CD14-positive monocyte (primary cell): ENCODE measurements around the gene DUSP9. TPM values are rescaled to one million over a fixed set of nuclear protein-coding genes. Genes with fewer than 3 reads are reported as not detected.

Source experiments
- DNase-seq, 3 donors: peaks; one replicate each; pipeline ENCODE4 v3.0.0-alpha.2; 2011 to 2022
- H2AFZ ChIP-seq: 2 replicates; pipeline ENCODE4 v1.6.0; 2012; ENCODE audit warnings: mild to moderate bottlenecking, low read depth, low read length, inconsistent platforms; ENCODE audit not compliant: insufficient read depth, poor library complexity, severe bottlenecking
- H3K27ac ChIP-seq, 2 donors: 1 replicate in 1 of 2; 2 replicates in 1 of 2; pipeline ENCODE4 v1.5.1; 2012 to 2013; ENCODE audit warnings: low read length in 2 of 2, control low read depth in 1 of 2, inconsistent platforms in 1 of 2, low read depth in 1 of 2, mild to moderate bottlenecking in 1 of 2
- H3K27me3 ChIP-seq, 2 donors: one replicate each; pipeline versions ENCODE4 v1.6.0 to v1.6.1; 2011 to 2013; ENCODE audit warnings: low read length in 2 of 2; ENCODE audit not compliant: control insufficient read depth in 2 of 2, insufficient read depth in 2 of 2
- H3K36me3 ChIP-seq, 2 donors: replicated peaks in 1 of 2; 1 replicate in 1 of 2; 2 replicates in 1 of 2; pipeline versions ENCODE4 v1.5.1 to v1.6.1; 2012 to 2013; ENCODE audit warnings: low read length in 2 of 2, control low read depth in 1 of 2, inconsistent platforms in 1 of 2, mild to moderate bottlenecking in 1 of 2; ENCODE audit not compliant: insufficient read depth in 2 of 2, control insufficient read depth in 1 of 2
- H3K4me1 ChIP-seq, 2 donors: 1 replicate in 1 of 2; 2 replicates in 1 of 2; pipeline versions ENCODE4 v1.5.1 to v1.6.1; 2012 to 2013; ENCODE audit warnings: low read length in 2 of 2, control low read depth in 1 of 2, inconsistent platforms in 1 of 2, mild to moderate bottlenecking in 1 of 2, moderate library complexity in 1 of 2; ENCODE audit not compliant: insufficient read depth in 2 of 2, control insufficient read depth in 1 of 2
- H3K4me2 ChIP-seq: replicated peaks from 2 replicates; pipeline ENCODE3; 2012; ENCODE audit warnings: low read length, moderate library complexity, mild to moderate bottlenecking; ENCODE audit not compliant: poor library complexity, severe bottlenecking; ENCODE audit errors: extremely low read depth
- H3K4me3 ChIP-seq, 3 experiments: fragments of 200-600 bp in 1 of 3; sonication (generic) in 1 of 3; replicated peaks in 1 of 3; 1 replicate in 2 of 3; 2 replicates in 1 of 3; pipeline ENCODE4 v1.5.1; 2011 to 2013; ENCODE audit warnings: low read length in 3 of 3, mild to moderate bottlenecking in 3 of 3, control low read depth in 2 of 3, low read depth in 2 of 3, inconsistent platforms in 1 of 3, moderate library complexity in 1 of 3
- H3K79me2 ChIP-seq: 2 replicates; pipeline ENCODE4 v1.6.0; 2012; ENCODE audit warnings: mild to moderate bottlenecking, control low read depth, inconsistent platforms, low read length, moderate library complexity; ENCODE audit not compliant: insufficient read depth
- H3K9ac ChIP-seq: 2 replicates; pipeline ENCODE4 v1.6.0; 2017; ENCODE audit warnings: low read length, mild to moderate bottlenecking; ENCODE audit not compliant: insufficient read depth, poor library complexity, severe bottlenecking
- H3K9me3 ChIP-seq, 2 donors: replicated peaks in 1 of 2; 1 replicate in 1 of 2; 2 replicates in 1 of 2; pipeline versions ENCODE4 v1.5.1 to v1.6.1; 2012 to 2013; ENCODE audit warnings: low read length in 2 of 2, control low read depth in 1 of 2; ENCODE audit not compliant: control insufficient read depth in 1 of 2, insufficient read depth in 1 of 2
- H4K20me1 ChIP-seq: 2 replicates; pipeline ENCODE4 v1.6.0; 2012; ENCODE audit warnings: mild to moderate bottlenecking, low read length, control low read depth, moderate library complexity; ENCODE audit not compliant: insufficient read depth
- H3K27ac Mint-ChIP-seq, 7 donors: one replicate each; pipeline ENCODE4 v1.8.0; 2020; ENCODE audit warnings: mild to moderate bottlenecking in 7 of 7, mixed read lengths in 7 of 7, moderate library complexity in 6 of 7, inconsistent platforms in 2 of 7
- H3K27me3 Mint-ChIP-seq, 3 donors: one replicate each; pipeline ENCODE4 v1.8.0; 2021 to 2022; ENCODE audit warnings: low read depth in 3 of 3, mild to moderate bottlenecking in 3 of 3, mixed read lengths in 3 of 3, moderate library complexity in 3 of 3, inconsistent platforms in 1 of 3
- H3K36me3 Mint-ChIP-seq, 2 donors: one replicate each; pipeline ENCODE4 v1.8.0; 2020; ENCODE audit warnings: mixed read lengths in 2 of 2, inconsistent platforms in 1 of 2, mild to moderate bottlenecking in 1 of 2
- H3K4me1 Mint-ChIP-seq: one replicate; pipeline ENCODE4 v1.8.0; 2020; ENCODE audit warnings: mild to moderate bottlenecking, mixed read lengths
- H3K4me3 Mint-ChIP-seq, 2 donors: one replicate each; pipeline ENCODE4 v1.8.0; 2020; ENCODE audit warnings: mild to moderate bottlenecking in 2 of 2, mixed read lengths in 2 of 2, moderate library complexity in 1 of 2
- H3K9me3 Mint-ChIP-seq, 7 donors: one replicate each; pipeline ENCODE4 v1.8.0; 2020 to 2022; ENCODE audit warnings: mixed read lengths in 7 of 7, mild to moderate bottlenecking in 6 of 7, moderate library complexity in 6 of 7, inconsistent platforms in 2 of 7
- CTCF ChIP-seq: fragments of 200-600 bp; IDR thresholded peaks from one replicate; pipeline ENCODE4 v1.8.0; 2022; ENCODE audit warnings: antibody characterized with exemption, mild to moderate bottlenecking
- WGBS: methylation state at CpG from one replicate; pipeline ENCODE4 v1.1.5; 2013; ENCODE audit warnings: missing lambda C conversion rate; ENCODE audit not compliant: insufficient coverage; 5-methylcytosine and 5-hydroxymethylcytosine counted together
- intact Hi-C, 2 donors: fragments of 100-400 bp; cut with micrococcal nuclease; formaldehyde crosslinking; loops; one replicate each; pipeline versions ENCODE4 v1.15.0 to v1.15.1; 2023
- polyA plus RNA-seq, 3 donors: library from polyadenylated mRNA; depleted of rRNA in 1 of 3; unstranded in 2 of 3; stranded (reverse) in 1 of 3; fragments of 300-500 nt in 2 of 3; fragments of >200 nt in 1 of 3; fragmentation: Illumina TruSeq in 2 of 3; gene quantifications; 1 replicate in 2 of 3; 2 replicates in 1 of 3; pipeline ENCODE4 v1.2.3, GENCODE V29; 2012 to 2021

Gene DUSP9
- polyA plus RNA-seq, 3 donors: not detected

- no peaks in the 10 kb centered on the region for H3K9me3 ChIP-seq
- H3K79me2 ChIP-seq: no peaks in the 10 kb centered on the region
- no peak for DNase-seq
- no peak overlapping the region for H3K27ac ChIP-seq
- no peaks in the 10 kb centered on the region for H4K20me1 ChIP-seq
- TF ChIP-seq CTCF: no peak
- Mint-ChIP-seq H3K36me3 (no peaks in the 10 kb centered on the region), H3K27me3 (peaks cover 8 to 37% (median 21%) of the 10 kb centered on the region in 3 donors), H3K4me3 (no peak overlapping the region), H3K9me3 (peaks cover 0 to 10% (median 3%) of the 10 kb centered on the region in 7 donors), H3K4me1 (peaks cover 27% of the 10 kb centered on the region), H3K27ac (no peak overlapping the region)
- intact Hi-C loops: no loop called here
- peaks cover 0 to 6% of the 10 kb centered on the region in 2 donors for H3K27me3 ChIP-seq
- no peak overlapping the region for H3K4me3 ChIP-seq
- WGBS: 98% methylated on average over 5 of the region's 23 CpGs
- no peak overlapping the region for H3K9ac ChIP-seq
- H3K36me3 ChIP-seq: no peaks in the 10 kb centered on the region
- H3K4me1 ChIP-seq: peaks cover 17 to 22% of the 10 kb centered on the region in 2 donors
- H2AFZ ChIP-seq: no peak overlapping the region
- no peak overlapping the region for H3K4me2 ChIP-seq
These were observed 40.5 kb upstream of the DUSP9 start for GRCh38 chrX:153606503-153606902.

GRCh38 chrX:153608376-153608775 is 38.6 kb upstream of the DUSP9 start:
- TF ChIP-seq CTCF: no peak
- H3K36me3 Mint-ChIP-seq: no peaks in the 10 kb centered on the region
- H3K27me3 Mint-ChIP-seq: peaks cover 9 to 38% (median 25%) of the 10 kb centered on the region in 3 donors
- Histone ChIP-seq H3K9me3 (no peaks in the 10 kb centered on the region), H3K9ac (no peak overlapping the region), H2AFZ (no peak overlapping the region), H3K4me2 (no peak overlapping the region), H3K4me1 (peaks cover 17 to 22% of the 10 kb centered on the region in 2 donors), H3K4me3 (no peak overlapping the region), H3K27me3 (peaks cover 0 to 8% of the 10 kb centered on the region in 2 donors), H4K20me1 (no peaks in the 10 kb centered on the region), H3K36me3 (no peaks in the 10 kb centered on the region), H3K27ac (no peak overlapping the region), H3K79me2 (no peaks in the 10 kb centered on the region)
- peak; percentile 17 to 29 (median 17) for DNase-seq
- peak overlapping the region in 1 of 2 donors; percentile 13 for H3K4me3 Mint-ChIP-seq
- no CpG with 5 or more reads among the region's 2 CpGs for WGBS
- peaks cover 25% of the 10 kb centered on the region for H3K4me1 Mint-ChIP-seq
- H3K27ac Mint-ChIP-seq: peak overlapping the region in 5 of 7 donors; percentile 12 to 69 (median 47)
- intact Hi-C loops: no loop called here
- H3K9me3 Mint-ChIP-seq: peaks cover 0 to 10% (median 3%) of the 10 kb centered on the region in 7 donors
